ENCODE data around the gene BRK1.

BRK1 gene

GRCh38 chr3:10115326-10116137 lies at the start of gene BRK1:
BRK1 (plus strand) TSS chr3:10115675; CDS start chr3:10115702, 27 bp downstream.
- no peak for TF ChIP-seq CTCF (IDR thresholded peaks at IDR 0.05)

- no peak for TF ChIP-seq CTCF (IDR thresholded peaks at IDR 0.05)
Measured at GRCh38 chr3:10074666-10075065, 40.8 kb upstream of the BRK1 start.

- no peak for TF ChIP-seq CTCF (IDR thresholded peaks at IDR 0.05)
Measured at GRCh38 chr3:10081871-10082270, 33.6 kb upstream of the BRK1 start.

GRCh38 chr3:10085738-10086137 lies 29.7 kb upstream of the BRK1 start:
- TF ChIP-seq CTCF (IDR thresholded peaks at IDR 0.05) = no peak

- TF ChIP-seq CTCF (IDR thresholded peaks at IDR 0.05) = no peak
Measured at GRCh38 chr3:10088256-10088655, 27.2 kb upstream of the BRK1 start.

GRCh38 chr3:10090179-10090578 lies 25.3 kb upstream of the BRK1 start:
- no peak for TF ChIP-seq CTCF (IDR thresholded peaks at IDR 0.05)

GRCh38 chr3:10093678-10094077 lies 21.8 kb upstream of the BRK1 start:
- TF ChIP-seq CTCF (IDR thresholded peaks at IDR 0.05) = no peak
